ENCODE results near the gene ANKRD24.

DNA sequence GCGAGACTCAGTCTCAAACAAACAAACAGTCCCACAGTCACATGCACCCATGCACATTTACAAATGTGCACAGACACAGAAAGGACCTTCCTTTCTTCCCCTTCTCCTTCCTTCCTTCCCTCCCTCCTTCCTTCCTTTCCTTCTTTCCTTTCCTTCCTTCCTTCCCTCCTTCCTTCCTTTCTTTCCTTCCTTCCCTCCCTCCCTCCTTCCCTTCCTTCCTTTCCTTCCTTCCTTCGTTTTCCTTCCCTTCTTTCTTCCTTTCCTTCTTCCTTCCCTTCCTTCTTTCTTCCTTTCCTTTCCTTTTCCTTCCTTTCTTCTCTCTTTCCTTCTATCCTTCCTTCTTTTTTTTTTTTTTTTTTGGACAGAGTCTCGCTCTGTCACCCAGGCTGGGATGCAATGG is 30.6 kb downstream of the ANKRD24 start:
- no peak for TF ChIP-seq EZH2 (IDR thresholded peaks at IDR 0.05)
- TF ChIP-seq, protein P1, sequence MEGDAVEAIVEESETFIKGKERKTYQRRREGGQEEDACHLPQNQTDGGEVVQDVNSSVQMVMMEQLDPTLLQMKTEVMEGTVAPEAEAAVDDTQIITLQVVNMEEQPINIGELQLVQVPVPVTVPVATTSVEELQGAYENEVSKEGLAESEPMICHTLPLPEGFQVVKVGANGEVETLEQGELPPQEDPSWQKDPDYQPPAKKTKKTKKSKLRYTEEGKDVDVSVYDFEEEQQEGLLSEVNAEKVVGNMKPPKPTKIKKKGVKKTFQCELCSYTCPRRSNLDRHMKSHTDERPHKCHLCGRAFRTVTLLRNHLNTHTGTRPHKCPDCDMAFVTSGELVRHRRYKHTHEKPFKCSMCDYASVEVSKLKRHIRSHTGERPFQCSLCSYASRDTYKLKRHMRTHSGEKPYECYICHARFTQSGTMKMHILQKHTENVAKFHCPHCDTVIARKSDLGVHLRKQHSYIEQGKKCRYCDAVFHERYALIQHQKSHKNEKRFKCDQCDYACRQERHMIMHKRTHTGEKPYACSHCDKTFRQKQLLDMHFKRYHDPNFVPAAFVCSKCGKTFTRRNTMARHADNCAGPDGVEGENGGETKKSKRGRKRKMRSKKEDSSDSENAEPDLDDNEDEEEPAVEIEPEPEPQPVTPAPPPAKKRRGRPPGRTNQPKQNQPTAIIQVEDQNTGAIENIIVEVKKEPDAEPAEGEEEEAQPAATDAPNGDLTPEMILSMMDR (IDR thresholded peaks at IDR 0.05) = no peak
- TF ChIP-seq EZH2phosphoT487 (IDR thresholded peaks at IDR 0.05) = no peak

All from neural progenitor cell (in vitro differentiated cells).